ENCODE results near the gene CD47.
A peak's percentile ranks its signal among the peaks of the same experiment; 100 is the strongest.

CD47 gene

DNA sequence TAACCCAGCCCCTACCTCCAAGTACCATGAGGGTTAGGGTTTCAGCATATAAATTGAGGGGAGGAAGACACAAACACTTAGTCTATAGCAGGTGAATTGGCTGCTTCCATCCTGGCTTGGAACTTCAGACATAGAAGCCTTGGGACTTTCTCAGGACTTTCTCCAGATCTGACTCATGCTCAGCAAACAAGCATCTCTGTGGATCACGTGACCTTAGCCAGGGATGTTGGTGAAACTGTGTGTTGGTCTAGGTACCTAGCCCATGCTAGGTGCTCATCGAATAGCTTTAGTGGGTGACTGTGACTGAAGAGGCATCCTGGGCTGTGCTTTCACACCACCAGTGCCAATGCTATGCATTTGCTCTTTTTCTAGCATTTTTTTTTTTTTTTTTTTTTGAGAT lies 58.9 kb downstream of the CD47 start:
- Histone ChIP-seq H3K4me3 (ENCODE audit: severe bottlenecking) (no peak overlapping the region), H3K36me3 (ENCODE audit: low read depth) (no peaks in the 10 kb centered on the region), H3K27ac (ENCODE audit: poor library complexity, severe bottlenecking) (no peak overlapping the region), H3K4me1 (ENCODE audit: insufficient read depth, poor library complexity, severe bottlenecking) (no peaks in the 10 kb centered on the region), H3K27me3 (ENCODE audit: insufficient read depth, poor library complexity, severe bottlenecking) (no peaks in the 10 kb centered on the region), H3K9me3 (ENCODE audit: severe bottlenecking) (no peaks in the 10 kb centered on the region)
- TF ChIP-seq, protein P1, sequence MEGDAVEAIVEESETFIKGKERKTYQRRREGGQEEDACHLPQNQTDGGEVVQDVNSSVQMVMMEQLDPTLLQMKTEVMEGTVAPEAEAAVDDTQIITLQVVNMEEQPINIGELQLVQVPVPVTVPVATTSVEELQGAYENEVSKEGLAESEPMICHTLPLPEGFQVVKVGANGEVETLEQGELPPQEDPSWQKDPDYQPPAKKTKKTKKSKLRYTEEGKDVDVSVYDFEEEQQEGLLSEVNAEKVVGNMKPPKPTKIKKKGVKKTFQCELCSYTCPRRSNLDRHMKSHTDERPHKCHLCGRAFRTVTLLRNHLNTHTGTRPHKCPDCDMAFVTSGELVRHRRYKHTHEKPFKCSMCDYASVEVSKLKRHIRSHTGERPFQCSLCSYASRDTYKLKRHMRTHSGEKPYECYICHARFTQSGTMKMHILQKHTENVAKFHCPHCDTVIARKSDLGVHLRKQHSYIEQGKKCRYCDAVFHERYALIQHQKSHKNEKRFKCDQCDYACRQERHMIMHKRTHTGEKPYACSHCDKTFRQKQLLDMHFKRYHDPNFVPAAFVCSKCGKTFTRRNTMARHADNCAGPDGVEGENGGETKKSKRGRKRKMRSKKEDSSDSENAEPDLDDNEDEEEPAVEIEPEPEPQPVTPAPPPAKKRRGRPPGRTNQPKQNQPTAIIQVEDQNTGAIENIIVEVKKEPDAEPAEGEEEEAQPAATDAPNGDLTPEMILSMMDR (IDR thresholded peaks at IDR 0.05; ENCODE audit: poor library complexity, severe bottlenecking): no peak
- DNase-seq (ENCODE audit: low spot score): no peak
- ATAC-seq (ENCODE audit: low read depth): peak; percentile 29; the same call in 2 of the 3 replicates

DNA sequence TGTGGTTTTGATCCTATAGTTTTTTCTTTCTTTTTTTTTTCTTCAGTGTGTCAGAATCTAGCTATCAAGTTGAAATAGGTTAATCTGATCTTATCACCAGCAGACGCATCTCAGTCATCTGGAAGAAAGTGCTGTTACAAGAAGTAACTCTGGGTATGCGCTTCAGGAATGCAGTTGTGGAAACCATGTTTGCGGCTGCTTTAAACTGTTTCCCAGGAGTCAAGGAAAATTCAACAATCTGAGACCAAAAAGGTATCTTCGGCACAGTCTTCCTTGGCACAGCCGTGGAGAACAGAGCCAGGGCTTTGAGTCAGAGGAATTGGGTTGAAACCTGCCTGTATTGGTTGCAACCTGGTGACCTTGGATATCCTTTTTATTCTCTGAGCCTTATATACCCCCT lies 59.9 kb downstream of the CD47 start:
- no peak for DNase-seq (ENCODE audit: low spot score)
- TF ChIP-seq, protein P1 (IDR thresholded peaks at IDR 0.05; ENCODE audit: poor library complexity, severe bottlenecking): no peak
- H3K36me3 ChIP-seq (ENCODE audit: low read depth): no peaks in the 10 kb centered on the region

DNA sequence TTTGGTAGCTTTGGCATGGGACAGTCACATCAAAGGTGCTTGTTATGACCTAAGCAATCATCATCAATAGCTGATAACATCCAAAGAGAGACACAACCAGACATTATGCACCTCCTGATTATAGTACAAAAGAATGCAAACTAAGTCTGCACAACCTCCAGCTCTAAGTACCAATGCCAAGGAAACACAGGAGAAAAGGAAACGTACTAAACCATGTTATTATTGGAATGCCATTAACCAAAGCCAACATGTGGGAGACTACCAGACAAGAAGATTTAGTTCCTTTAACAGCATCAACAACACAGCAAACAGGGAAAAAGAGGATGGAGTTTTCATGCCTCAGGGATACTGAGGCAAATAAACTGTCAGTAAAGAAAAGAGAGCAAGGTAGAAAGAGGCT lies 61.4 kb downstream of the CD47 start:
- Histone ChIP-seq H3K4me1 (ENCODE audit: insufficient read depth, poor library complexity, severe bottlenecking) (no peaks in the 10 kb centered on the region), H3K27me3 (ENCODE audit: insufficient read depth, poor library complexity, severe bottlenecking) (no peaks in the 10 kb centered on the region), H3K36me3 (ENCODE audit: low read depth) (no peaks in the 10 kb centered on the region), H3K27ac (ENCODE audit: poor library complexity, severe bottlenecking) (no peak overlapping the region), H3K4me3 (ENCODE audit: severe bottlenecking) (no peak overlapping the region), H3K9me3 (ENCODE audit: severe bottlenecking) (no peaks in the 10 kb centered on the region)
- ATAC-seq (ENCODE audit: low read depth): no peak
- TF ChIP-seq, protein P1 (IDR thresholded peaks at IDR 0.05; ENCODE audit: poor library complexity, severe bottlenecking): no peak
- no peak for DNase-seq (ENCODE audit: low spot score)

More for the DNA sequence above, 59.9 kb downstream of the CD47 start:
- no peaks in the 10 kb centered on the region for H3K27me3 ChIP-seq (ENCODE audit: insufficient read depth, poor library complexity, severe bottlenecking)
- no peaks in the 10 kb centered on the region for H3K9me3 ChIP-seq (ENCODE audit: severe bottlenecking)
- no peak overlapping the region for H3K4me3 ChIP-seq (ENCODE audit: severe bottlenecking)
- no peak overlapping the region for H3K27ac ChIP-seq (ENCODE audit: poor library complexity, severe bottlenecking)
- ATAC-seq (ENCODE audit: low read depth): no peak
- H3K4me1 ChIP-seq (ENCODE audit: insufficient read depth, poor library complexity, severe bottlenecking): no peaks in the 10 kb centered on the region

DNA sequence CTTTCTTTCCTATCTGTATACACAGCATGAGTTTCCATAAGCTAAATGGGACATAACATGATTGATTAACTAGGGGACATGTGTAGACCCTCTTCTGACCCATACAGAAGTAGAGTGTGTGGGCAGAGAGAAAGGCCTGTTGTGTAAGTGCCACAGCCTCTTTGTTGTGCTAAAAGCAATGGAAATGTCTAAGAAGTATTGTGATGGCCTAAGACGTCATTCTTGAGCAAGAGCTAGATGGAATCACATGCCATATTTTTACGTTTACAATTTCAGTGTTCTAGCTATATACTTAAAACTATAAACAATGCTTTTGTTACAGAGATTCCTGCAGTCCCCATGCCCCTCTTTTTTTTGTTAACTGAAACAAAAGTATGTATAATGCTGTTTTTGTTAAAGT lies 61.9 kb downstream of the CD47 start:
- Histone ChIP-seq H3K36me3 (ENCODE audit: low read depth) (no peaks in the 10 kb centered on the region), H3K9me3 (ENCODE audit: severe bottlenecking) (no peaks in the 10 kb centered on the region), H3K4me3 (ENCODE audit: severe bottlenecking) (no peak overlapping the region), H3K4me1 (ENCODE audit: insufficient read depth, poor library complexity, severe bottlenecking) (no peaks in the 10 kb centered on the region), H3K27me3 (ENCODE audit: insufficient read depth, poor library complexity, severe bottlenecking) (no peaks in the 10 kb centered on the region), H3K27ac (ENCODE audit: poor library complexity, severe bottlenecking) (no peak overlapping the region)
- ATAC-seq (ENCODE audit: low read depth): no peak
- no peak for DNase-seq (ENCODE audit: low spot score)
- TF ChIP-seq, protein P1 (IDR thresholded peaks at IDR 0.05; ENCODE audit: poor library complexity, severe bottlenecking): no peak

DNA sequence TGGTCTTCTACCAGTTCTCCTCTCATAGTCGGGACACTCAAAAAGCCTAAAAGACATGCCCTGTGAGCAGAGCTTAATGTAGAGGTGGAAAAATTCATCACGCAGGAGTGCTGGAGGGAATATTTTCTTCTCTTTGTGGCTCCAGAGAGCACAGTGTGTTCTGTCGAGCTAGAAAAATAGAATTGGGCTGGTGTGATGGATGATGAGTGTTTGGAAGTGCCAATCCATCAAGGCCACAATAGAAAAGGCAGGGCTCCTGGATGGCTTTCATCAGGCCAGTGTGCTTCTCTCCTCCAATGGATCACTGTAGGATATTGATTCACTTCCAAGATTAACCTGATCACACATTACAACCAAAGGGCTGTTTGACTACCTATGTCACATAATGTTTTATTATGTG lies 65.7 kb downstream of the CD47 start:
- DNase-seq (ENCODE audit: low spot score): no peak
- Histone ChIP-seq H3K4me3 (ENCODE audit: severe bottlenecking) (no peak overlapping the region), H3K36me3 (ENCODE audit: low read depth) (no peaks in the 10 kb centered on the region), H3K27me3 (ENCODE audit: insufficient read depth, poor library complexity, severe bottlenecking) (no peaks in the 10 kb centered on the region), H3K4me1 (ENCODE audit: insufficient read depth, poor library complexity, severe bottlenecking) (no peaks in the 10 kb centered on the region), H3K27ac (ENCODE audit: poor library complexity, severe bottlenecking) (no peak overlapping the region), H3K9me3 (ENCODE audit: severe bottlenecking) (no peaks in the 10 kb centered on the region)
- ATAC-seq (ENCODE audit: low read depth): no peak
- TF ChIP-seq, protein P1 (IDR thresholded peaks at IDR 0.05; ENCODE audit: poor library complexity, severe bottlenecking): no peak
